HG03135 (cell line): Measurements from ENCODE around the gene SPDL1.
A peak's percentile ranks its signal among the peaks of the same experiment; 100 is the strongest.

Source experiments
- ATAC-seq: cut with Tn5 transposase; IDR thresholded peaks from one replicate; pipeline ENCODE4 v1.9.1; 2021; ENCODE audit warnings: mild to moderate bottlenecking, moderate library complexity; ENCODE audit not compliant: unreplicated experiment

Gene SPDL1

DNA sequence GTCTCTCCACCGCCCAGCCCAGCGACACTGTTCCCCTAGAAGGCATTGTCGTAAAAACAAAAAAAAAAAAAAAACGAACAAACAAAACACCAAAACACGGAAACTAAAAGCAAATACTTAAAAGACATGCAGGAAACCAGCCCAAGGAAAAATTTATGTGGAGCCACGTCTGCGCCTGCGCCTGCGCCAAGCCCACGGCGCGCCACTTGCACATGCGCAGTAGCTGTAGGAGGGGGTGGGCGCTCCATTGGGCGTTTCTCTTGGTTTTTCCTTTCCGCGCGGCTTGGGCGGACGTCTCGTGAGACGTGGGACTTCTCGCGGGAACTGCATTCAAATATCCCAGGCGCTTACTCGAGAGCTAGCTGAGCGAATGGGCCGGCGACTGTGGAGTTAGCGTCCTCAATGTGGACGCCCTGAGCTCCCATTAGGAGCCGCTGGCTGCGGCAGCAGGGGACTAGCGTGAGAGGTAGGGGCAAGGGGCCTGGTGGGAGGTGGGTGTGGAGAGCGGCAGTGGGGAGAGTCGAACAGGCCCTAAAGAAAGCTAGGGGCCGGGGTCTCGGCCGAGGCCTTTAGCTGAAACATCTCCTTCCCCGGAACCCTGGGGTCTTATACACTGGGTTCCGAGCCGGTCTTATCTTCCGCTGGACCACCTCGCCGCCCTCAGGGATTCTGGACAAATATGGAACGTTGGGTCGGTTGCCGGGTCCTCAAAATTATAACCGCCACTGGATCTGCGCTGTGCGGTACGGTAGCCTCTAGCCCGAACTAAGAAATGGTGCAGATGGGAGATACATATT lies at the start of gene SPDL1:
SPDL1 (plus strand) TSS at position 350 of the 797 bp plus-strand sequence. CDS start 4,644 bp downstream, outside the sequence.
- ATAC-seq = peak; percentile 94

DNA sequence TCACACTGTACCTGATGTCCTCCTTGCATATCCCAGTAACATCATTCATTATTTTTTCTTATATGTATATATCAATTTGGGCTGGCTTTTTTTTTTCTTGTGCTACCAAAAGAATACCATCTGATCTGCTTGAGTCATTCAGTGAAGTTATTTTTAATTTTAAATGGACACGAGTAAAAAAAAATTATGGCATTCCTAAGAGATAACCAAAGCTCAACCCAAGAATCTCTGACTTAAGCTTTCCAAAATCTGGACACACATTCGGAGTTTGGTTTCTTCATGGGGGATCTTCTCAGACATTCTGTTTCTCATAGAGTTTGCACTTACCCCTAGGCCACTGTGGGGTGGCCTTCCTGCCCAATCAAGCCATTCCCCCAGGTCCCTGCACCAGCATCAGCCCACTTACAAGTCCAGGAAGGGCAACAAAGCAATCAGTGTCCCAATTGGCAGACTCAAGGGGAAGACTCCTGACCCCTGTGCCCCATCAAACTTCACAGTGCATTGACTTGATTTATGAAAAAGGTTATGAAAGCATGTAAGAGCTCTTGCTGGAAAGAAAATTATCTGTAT lies 49.2 kb upstream of the SPDL1 start:
- no peak for ATAC-seq

DNA sequence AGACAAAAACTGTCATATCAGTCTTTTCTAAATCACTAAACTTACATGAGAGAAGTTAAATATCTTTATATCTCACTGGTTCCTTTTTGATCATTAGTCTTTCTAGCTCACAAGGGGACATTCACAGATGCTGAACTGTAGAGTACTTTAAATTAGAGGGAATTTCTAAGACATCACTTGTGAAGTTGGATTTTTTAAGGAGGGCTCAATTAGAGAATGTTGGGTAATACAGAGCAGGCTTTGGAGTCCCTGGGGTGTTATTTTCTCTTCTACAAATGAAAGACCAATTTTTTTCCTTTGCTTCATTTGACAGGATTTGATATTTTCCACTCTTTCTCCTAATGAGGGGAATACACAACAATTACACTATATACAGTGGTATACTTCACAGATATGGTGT lies 48.6 kb upstream of the SPDL1 start:
- ATAC-seq = no peak

DNA sequence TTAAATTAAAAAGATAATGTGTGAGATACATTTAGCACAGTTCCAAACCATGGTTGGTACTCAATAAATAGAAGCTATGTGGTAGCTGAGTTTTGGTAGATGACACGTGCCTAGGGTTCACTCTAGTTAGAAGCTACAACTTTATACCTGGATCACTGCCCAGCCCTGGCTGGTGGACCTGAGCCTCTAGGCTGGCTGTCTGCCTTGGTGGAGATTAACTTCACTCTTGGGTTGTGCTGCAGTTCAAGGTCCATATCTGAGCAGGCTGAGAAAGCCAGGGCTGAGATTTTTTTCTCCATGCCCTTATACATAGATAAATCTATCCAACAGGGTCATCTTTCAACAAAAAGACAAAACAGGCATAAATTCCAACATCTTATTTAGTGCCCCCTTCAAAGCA lies 44.6 kb upstream of the SPDL1 start:
- ATAC-seq = no peak

- no peak for ATAC-seq
Observed at GRCh38 chr5:169542811-169543210, 40.8 kb upstream of the SPDL1 start.

- ATAC-seq = no peak
Observed at GRCh38 chr5:169544264-169544950, 39.2 kb upstream of the SPDL1 start.

DNA sequence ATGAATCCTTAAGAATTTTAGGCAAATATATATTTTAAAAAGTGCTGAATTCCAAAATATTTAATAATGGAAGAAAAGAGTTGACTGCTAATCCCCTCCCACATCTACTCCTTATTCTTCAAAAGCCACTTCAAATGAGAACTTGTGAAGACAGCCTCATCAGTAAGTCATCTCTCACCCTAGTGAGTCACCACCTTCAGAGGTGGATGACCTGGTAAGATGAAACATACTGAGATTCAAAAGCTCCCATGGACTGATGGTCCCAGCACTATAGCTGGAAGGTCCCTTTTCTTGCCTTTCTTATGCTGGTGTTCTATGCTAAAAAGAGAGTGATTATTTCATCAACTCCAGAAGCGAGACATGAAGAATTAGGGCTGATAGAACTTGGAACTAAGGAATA lies 37.8 kb upstream of the SPDL1 start:
- ATAC-seq = no peak

- ATAC-seq = no peak
Observed at GRCh38 chr5:169546346-169546745, 37.2 kb upstream of the SPDL1 start.

DNA sequence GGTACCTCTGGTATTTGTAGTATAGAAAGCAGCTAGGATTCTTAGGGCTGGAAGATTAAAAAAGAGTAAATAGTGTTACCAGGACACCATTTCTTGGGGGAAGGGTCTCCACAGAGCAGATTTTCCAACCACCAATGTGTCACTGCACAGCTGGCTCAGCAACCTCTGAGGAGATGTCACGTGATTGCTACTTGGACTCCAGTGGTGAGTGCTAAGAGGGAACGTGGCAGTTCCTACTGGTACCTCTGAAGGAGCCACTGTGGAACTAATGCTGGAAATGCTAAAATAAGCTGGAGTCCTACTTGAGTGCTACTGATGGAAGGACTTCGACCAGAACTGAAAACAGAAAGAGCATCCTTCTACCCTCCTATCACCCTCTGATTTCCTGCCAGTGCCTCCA lies 36.1 kb upstream of the SPDL1 start:
- ATAC-seq = no peak

DNA sequence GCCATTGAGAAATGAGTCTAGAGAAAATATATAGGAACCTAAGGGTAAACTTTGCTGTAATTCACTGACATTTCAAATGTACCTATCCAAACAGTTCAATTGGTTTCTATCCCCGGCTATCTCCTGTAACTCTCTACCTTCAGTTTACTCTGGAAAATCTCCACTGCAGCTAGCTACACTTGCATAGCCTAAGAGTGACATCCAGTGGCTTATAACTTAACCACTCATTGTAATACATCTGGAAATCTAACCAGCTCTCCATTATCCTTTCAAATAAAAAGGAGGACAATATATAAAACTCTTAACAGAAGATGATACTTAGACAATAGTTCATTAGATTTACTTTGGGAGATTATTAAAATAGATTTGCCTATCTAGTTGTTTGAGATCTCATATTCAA lies 35.3 kb upstream of the SPDL1 start:
- ATAC-seq = no peak

- no peak for ATAC-seq
Observed at GRCh38 chr5:169549453-169550100, 34.0 kb upstream of the SPDL1 start.

DNA sequence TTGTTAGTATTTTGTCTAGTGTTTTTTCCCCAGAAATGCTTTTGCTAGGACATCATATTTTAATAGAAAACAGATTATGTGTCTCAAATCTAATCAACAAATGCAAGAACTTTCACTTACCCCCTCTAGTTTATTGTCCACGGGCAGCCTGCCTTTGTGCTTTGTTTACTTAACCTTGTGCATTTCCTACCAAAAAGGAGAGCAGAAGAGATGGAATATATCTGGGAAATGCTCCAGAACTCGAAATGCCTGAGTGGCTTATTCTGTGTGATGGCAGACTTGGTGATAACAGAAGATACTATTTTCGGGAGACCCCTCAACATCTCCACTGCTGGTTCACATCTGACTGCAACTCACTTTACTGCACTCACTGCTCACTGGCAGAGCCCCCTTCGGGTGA lies 33.3 kb upstream of the SPDL1 start:
- ATAC-seq = no peak

GRCh38 chr5:169551146-169551545 lies 32.4 kb upstream of the SPDL1 start:
- no peak for ATAC-seq

DNA sequence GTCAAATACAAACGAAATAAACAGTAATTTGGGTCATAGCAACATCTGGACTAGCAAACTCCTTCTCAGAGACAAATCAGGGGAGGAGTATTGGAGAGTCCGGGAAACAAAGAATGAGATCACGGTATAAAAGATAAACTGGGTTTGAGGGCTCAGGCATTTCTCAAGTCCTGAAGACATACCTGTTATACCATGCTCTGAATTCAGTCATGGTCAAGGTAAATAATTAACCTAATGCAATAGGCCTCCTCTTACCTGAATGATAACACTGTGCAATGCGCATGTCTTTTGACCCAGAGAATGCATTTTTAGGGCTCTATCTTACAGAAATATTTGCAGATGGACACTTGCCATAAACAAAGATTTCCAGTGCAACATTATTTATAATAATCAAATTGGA lies 31.9 kb upstream of the SPDL1 start:
- ATAC-seq = no peak

GRCh38 chr5:169554251-169554650 lies 29.3 kb upstream of the SPDL1 start:
- ATAC-seq = no peak

DNA sequence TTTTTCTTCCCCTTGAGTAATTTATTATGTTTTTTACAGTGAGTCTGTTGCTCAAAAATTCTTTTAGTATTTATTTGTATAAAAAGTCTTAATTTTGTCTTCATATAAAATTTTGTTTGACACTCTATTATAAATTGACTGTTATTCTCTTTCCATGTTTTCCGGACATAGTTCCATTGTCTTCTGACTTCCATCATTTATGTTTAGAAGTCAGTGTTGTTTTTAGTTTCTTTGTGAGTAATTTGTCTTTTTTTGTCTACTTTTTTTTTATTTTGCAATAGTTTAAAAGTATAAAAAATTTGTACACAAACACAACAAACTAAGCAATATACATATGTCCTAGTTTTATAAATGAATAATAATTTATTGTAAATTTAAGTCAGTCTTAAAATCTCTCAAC lies 25.7 kb upstream of the SPDL1 start:
- no peak for ATAC-seq

- no peak for ATAC-seq
Observed at GRCh38 chr5:169561893-169562292, 21.7 kb upstream of the SPDL1 start.

DNA sequence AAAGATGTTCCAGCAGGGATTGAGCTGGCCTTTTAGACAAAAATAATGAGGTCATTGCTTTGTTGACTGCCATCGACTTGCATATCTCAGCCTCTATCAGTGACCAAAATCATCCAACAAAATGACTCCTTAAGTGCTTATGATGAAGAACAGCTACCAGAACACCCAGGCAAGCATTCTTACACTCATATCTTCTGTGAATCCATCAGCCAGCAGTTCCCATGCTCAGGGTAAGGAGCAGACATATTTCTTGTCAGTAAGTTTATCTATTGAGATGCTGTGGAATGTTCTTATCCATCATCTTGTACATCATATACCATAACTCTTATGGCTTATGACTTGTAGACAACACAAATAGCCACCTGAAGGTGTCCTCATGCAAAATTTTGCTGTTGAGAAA lies 20.2 kb upstream of the SPDL1 start:
- ATAC-seq = no peak

- no peak for ATAC-seq
Observed at GRCh38 chr5:169566202-169566601, 17.4 kb upstream of the SPDL1 start.

GRCh38 chr5:169567079-169567478 lies 16.5 kb upstream of the SPDL1 start:
- no peak for ATAC-seq

- no peak for ATAC-seq
Observed at GRCh38 chr5:169569513-169569912, 14.1 kb upstream of the SPDL1 start.

DNA sequence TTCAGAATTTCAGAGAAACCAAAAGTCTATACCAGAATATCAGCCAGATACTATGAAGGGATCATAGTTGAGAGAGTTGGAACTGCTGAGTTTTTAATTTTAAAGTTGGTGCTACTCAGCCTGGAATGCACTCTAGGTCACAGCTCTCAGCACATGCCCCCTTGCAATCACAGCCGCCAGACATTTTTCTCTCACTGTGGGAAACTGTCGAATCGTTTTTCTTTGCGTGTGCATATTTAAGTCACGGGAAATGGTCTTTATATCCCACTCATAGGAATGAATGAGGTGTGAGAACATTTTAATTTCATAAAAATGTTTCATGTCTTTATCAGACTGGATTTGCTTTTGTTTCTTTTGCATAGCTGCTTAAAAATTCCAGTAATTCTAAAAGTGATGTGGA lies 12.2 kb upstream of the SPDL1 start:
- ATAC-seq = no peak
